PC-9 (cell line): ENCODE measurements around the gene CAPN14. TPM values are rescaled to one million over a fixed set of nuclear protein-coding genes. Genes with fewer than 3 reads are reported as not detected.

ENCODE experiments used
- BruUV-seq: library from RNA; stranded (reverse); fragments of 400-500 nt; replicated peaks from 2 replicates; lab custom pipeline; 2021; lab: Mats Ljungman, UMichigan
- CTCF ChIA-PET: fragments of 300-600 bp; sonication (Branson Sonifier 250); formaldehyde crosslinking; loops from one replicate; lab custom pipeline; 2022; ENCODE audit warnings: antibody characterized with exemption; lab: Charles Lee
- POLR2A ChIA-PET: fragments of 300-600 bp; sonication (Branson Sonifier 250); formaldehyde crosslinking; loops from one replicate; lab custom pipeline; 2022; ENCODE audit warnings: antibody characterized with exemption; ENCODE audit not compliant: unreplicated experiment; lab: Charles Lee
- DNase-seq, 2 experiments: peaks; one replicate each; pipeline versions ENCODE4 v3.0.0 to v3.0.0-alpha.2; 2015 to 2022; ENCODE audit warnings: mixed read lengths in 1 of 2
- H2AFZ ChIP-seq: fragments of 200-600 bp; sonication (generic); 2 replicates; pipeline ENCODE4 v1.8.1; 2017; ENCODE audit warnings: antibody characterized with exemption
- H3F3A ChIP-seq: fragments of 200-600 bp; sonication (generic); 2 replicates; pipeline ENCODE4 v1.8.1; 2017; ENCODE audit warnings: antibody characterized with exemption, mild to moderate bottlenecking, low read depth; ENCODE audit not compliant: insufficient read depth
- H3K27ac ChIP-seq: fragments of 200-600 bp; sonication (generic); 2 replicates; pipeline ENCODE4 v1.6.1; 2016; ENCODE audit warnings: mixed run types
- H3K27me3 ChIP-seq: fragments of 200-600 bp; sonication (generic); 2 replicates; pipeline ENCODE4 v1.6.1; 2016; ENCODE audit warnings: low read depth, mixed run types; ENCODE audit not compliant: insufficient read depth
- H3K36me3 ChIP-seq: fragments of 200-600 bp; sonication (generic); 2 replicates; pipeline ENCODE4 v1.6.1; 2016; ENCODE audit warnings: low read depth, mixed run types
- H3K4me1 ChIP-seq: fragments of 200-600 bp; sonication (generic); replicated peaks from 2 replicates; pipeline ENCODE4 v1.6.1; 2016; ENCODE audit warnings: mixed run types; ENCODE audit not compliant: insufficient read depth
- H3K4me2 ChIP-seq: fragments of 200-600 bp; sonication (generic); 2 replicates; pipeline ENCODE4 v1.6.1; 2017; ENCODE audit warnings: mixed run types
- H3K4me3 ChIP-seq: fragments of 200-600 bp; sonication (generic); 2 replicates; pipeline ENCODE4 v1.6.1; 2016; ENCODE audit warnings: mixed run types
- H3K79me2 ChIP-seq: fragments of 200-600 bp; sonication (generic); 2 replicates; pipeline ENCODE4 v1.6.1; 2017; ENCODE audit warnings: low read depth, mixed run types
- H3K9me2 ChIP-seq: fragments of 200-600 bp; sonication (generic); 2 replicates; pipeline ENCODE4 v1.8.1; 2017; ENCODE audit warnings: mild to moderate bottlenecking; ENCODE audit not compliant: insufficient read depth
- H3K9me3 ChIP-seq: fragments of 200-600 bp; sonication (generic); 2 replicates; pipeline ENCODE4 v1.8.1; 2016; ENCODE audit warnings: low read depth; ENCODE audit not compliant: insufficient read depth
- H4K20me1 ChIP-seq: fragments of 200-600 bp; sonication (generic); 2 replicates; pipeline ENCODE4 v1.8.1; 2017; ENCODE audit not compliant: insufficient read depth
- CTCF ChIP-seq: fragments of 200-600 bp; sonication (generic); conservative IDR thresholded peaks from 2 replicates; pipeline ENCODE4 v1.6.1; 2017; ENCODE audit warnings: mixed run types, antibody characterized with exemption, mild to moderate bottlenecking, moderate library complexity
- EZH2 ChIP-seq: fragments of 200-600 bp; sonication (generic); IDR thresholded peaks from 2 replicates; pipeline ENCODE4 v1.8.0; 2017; ENCODE audit warnings: antibody characterized with exemption, low read depth
- intact Hi-C: fragments of 100-400 bp; cut with micrococcal nuclease; formaldehyde crosslinking; loops from one replicate; pipeline ENCODE4 v1.10.0; 2022; ENCODE audit not compliant: unreplicated experiment
- total RNA-seq: library from RNA; stranded (reverse); gene quantifications from 2 replicates; pipeline ENCODE4 v1.2.3, GENCODE V29; 2021

The CAPN14 gene
- total RNA-seq, 1 experiment from 2014 or later = 0.35 TPM

- 0 out of 2 replicates have a peak, but pooled peaks cover 4% of the 10 kb centered on the region for H3K27me3 ChIP-seq
- H3K79me2 ChIP-seq = no peaks in the 10 kb centered on the region
- no peak overlapping the region for H2AFZ ChIP-seq
- H3K4me1 ChIP-seq = no peaks in the 10 kb centered on the region
- H3K9me2 ChIP-seq = no peaks in the 10 kb centered on the region
- H3F3A ChIP-seq = no peaks in the 10 kb centered on the region
- intact Hi-C loops = no loop called here
- no peaks in the 10 kb centered on the region for H4K20me1 ChIP-seq
- H3K4me2 ChIP-seq = no peak overlapping the region
- no peaks in the 10 kb centered on the region for H3K9me3 ChIP-seq
- POLR2A ChIA-PET = no interaction called here
- no peak overlapping the region for H3K27ac ChIP-seq
- TF ChIP-seq EZH2 (no peak), CTCF (no peak)
- no peaks in the 10 kb centered on the region for H3K36me3 ChIP-seq
- BruUV-seq = no TSS peak
- CTCF ChIA-PET = no interaction called here
- DNase-seq = no peak
- no peak overlapping the region for H3K4me3 ChIP-seq
These were observed 27.1 kb downstream of the CAPN14 start for GRCh38 chr2:31190188-31190587.

- Histone ChIP-seq H2AFZ (no peak overlapping the region), H3K79me2 (no peaks in the 10 kb centered on the region), H3F3A (no peaks in the 10 kb centered on the region), H4K20me1 (no peaks in the 10 kb centered on the region), H3K4me3 (no peak overlapping the region), H3K4me2 (no peak overlapping the region), H3K27ac (no peak overlapping the region), H3K36me3 (no peaks in the 10 kb centered on the region), H3K27me3 (0 out of 2 replicates have a peak, but pooled peaks cover 4% of the 10 kb centered on the region), H3K9me2 (no peaks in the 10 kb centered on the region), H3K4me1 (no peaks in the 10 kb centered on the region), H3K9me3 (no peaks in the 10 kb centered on the region)
- intact Hi-C loops = no loop called here
- ChIA-PET CTCF (interaction anchor here (0.7 kb wide), 1 partner anchor 598 kb away, joined by 4 read pairs; no protein-coding TSS in a partner anchor), POLR2A (no interaction called here)
- TF ChIP-seq CTCF (no peak), EZH2 (no peak)
- DNase-seq = no peak
- BruUV-seq = no TSS peak
These were observed 28.2 kb downstream of the CAPN14 start for GRCh38 chr2:31189141-31189540.

GRCh38 chr2:31188131-31188530 is 29.2 kb downstream of the CAPN14 start:
- no peaks in the 10 kb centered on the region for H3F3A ChIP-seq

More at GRCh38 chr2:31188131-31188530, 29.2 kb downstream of the CAPN14 start:
- TF ChIP-seq CTCF (no peak), EZH2 (no peak)
- POLR2A ChIA-PET = no interaction called here
- H3K4me1 ChIP-seq = no peaks in the 10 kb centered on the region
- 0 out of 2 replicates have a peak, but pooled peaks cover 4% of the 10 kb centered on the region for H3K27me3 ChIP-seq
- no peak overlapping the region for H3K4me3 ChIP-seq
- H3K36me3 ChIP-seq = no peaks in the 10 kb centered on the region
- H3K27ac ChIP-seq = no peak overlapping the region
- H3K4me2 ChIP-seq = no peak overlapping the region
- DNase-seq = no peak
- no peaks in the 10 kb centered on the region for H4K20me1 ChIP-seq
- CTCF ChIA-PET = no interaction called here
- no peaks in the 10 kb centered on the region for H3K9me3 ChIP-seq
- H3K79me2 ChIP-seq = no peaks in the 10 kb centered on the region
- BruUV-seq = no TSS peak
- H2AFZ ChIP-seq = no peak overlapping the region
- intact Hi-C loops = no loop called here
- no peaks in the 10 kb centered on the region for H3K9me2 ChIP-seq
